ENCODE results near the gene ABCB6.

- TF ChIP-seq EZH2phosphoT487 (conservative IDR thresholded peaks at IDR 0.05; ENCODE audit: low read length) (no peak), CTCF (IDR thresholded peaks at IDR 0.05; ENCODE audit: insufficient read depth, low read length, poor library complexity, severe bottlenecking) (no peak)
These were observed 2.1 kb upstream of the ABCB6 start for GRCh38 chr2:219220652-219221402.
